Stimulated activated CD8-positive, alpha-beta memory T cell treated with anti-CD3 and anti-CD28 coated beads, Interleukin-4, amount 100 ng/mL, for 1 hour (primary cell): ENCODE measurements around the gene LCLAT1.

Experiments
- DNase-seq, 2 donors: peaks; one replicate each; pipeline ENCODE4 v3.0.0-alpha.2; 2020; ENCODE audit warnings: low read depth in 2 of 2, low spot score in 1 of 2

LCLAT1 gene

GRCh38 chr2:30690126-30690561, 243.1 kb downstream of the LCLAT1 start:
- DNase-seq = no peak

GRCh38 chr2:30691091-30691947, 244.3 kb downstream of the LCLAT1 start:
- no peak for DNase-seq

GRCh38 chr2:30691948-30692828, 245.1 kb downstream of the LCLAT1 start:
- DNase-seq = no peak

GRCh38 chr2:30692829-30693275, 245.8 kb downstream of the LCLAT1 start:
- DNase-seq = no peak
